ENCODE results near the gene EIF2B2. TPM values are rescaled to one million over a fixed set of nuclear protein-coding genes. Genes with fewer than 3 reads are reported as not detected.

Gene EIF2B2
- total RNA-seq (10 to 100 TPM; 20.6 to 90.9 (median 52.0) TPM), polyA plus RNA-seq (10 to 100 TPM; 23.4 to 90.2 (median 32.8) TPM)
- long read RNA-seq, donor 1, full-length matches to known transcripts, result 37 of 43 reads
- long read RNA-seq, donor 1, partial matches to known transcripts, result 6 of 43 reads
- long read RNA-seq, donor 1, other reads (novel, unspliced or antisense), result 0 of 43 reads
- long read RNA-seq, donor 2, full-length matches to known transcripts, result 10 of 10 reads
- long read RNA-seq, donor 2, partial matches to known transcripts, result 0 of 10 reads
- long read RNA-seq, donor 2, other reads (novel, unspliced or antisense), result 0 of 10 reads
- long read RNA-seq, donor 3, full-length matches to known transcripts, result 11 of 11 reads
- long read RNA-seq, donor 3, partial matches to known transcripts, result 0 of 11 reads
- long read RNA-seq, donor 3, other reads (novel, unspliced or antisense), result 0 of 11 reads
- long read RNA-seq, donor 4, full-length matches to known transcripts, result 46 of 55 reads
- long read RNA-seq, donor 4, partial matches to known transcripts, result 7 of 55 reads
- long read RNA-seq, donor 4, other reads (novel, unspliced or antisense), result 2 of 55 reads
- long read RNA-seq, donor 5, full-length matches to known transcripts, result 57 of 62 reads
- long read RNA-seq, donor 5, partial matches to known transcripts, result 3 of 62 reads
- long read RNA-seq, donor 5, other reads (novel, unspliced or antisense), result 2 of 62 reads
- long read RNA-seq, donor 6, full-length matches to known transcripts, result 13 of 17 reads
- long read RNA-seq, donor 6, partial matches to known transcripts, result 3 of 17 reads
- long read RNA-seq, donor 6, other reads (novel, unspliced or antisense), result 1 of 17 reads
- long read RNA-seq, donor 7, full-length matches to known transcripts, result 11 of 11 reads
- long read RNA-seq, donor 7, partial matches to known transcripts, result 0 of 11 reads
- long read RNA-seq, donor 7, other reads (novel, unspliced or antisense), result 0 of 11 reads
- long read RNA-seq, donor 8, full-length matches to known transcripts, result 28 of 40 reads
- long read RNA-seq, donor 8, partial matches to known transcripts, result 12 of 40 reads
- long read RNA-seq, donor 8, other reads (novel, unspliced or antisense), result 0 of 40 reads
- long read RNA-seq, donor 9, full-length matches to known transcripts, result 19 of 19 reads
- long read RNA-seq, donor 9, partial matches to known transcripts, result 0 of 19 reads
- long read RNA-seq, donor 9, other reads (novel, unspliced or antisense), result 0 of 19 reads
- long read RNA-seq, donor 10, full-length matches to known transcripts, result 14 of 20 reads
- long read RNA-seq, donor 10, partial matches to known transcripts, result 6 of 20 reads
- long read RNA-seq, donor 10, other reads (novel, unspliced or antisense), result 0 of 20 reads

DNA sequence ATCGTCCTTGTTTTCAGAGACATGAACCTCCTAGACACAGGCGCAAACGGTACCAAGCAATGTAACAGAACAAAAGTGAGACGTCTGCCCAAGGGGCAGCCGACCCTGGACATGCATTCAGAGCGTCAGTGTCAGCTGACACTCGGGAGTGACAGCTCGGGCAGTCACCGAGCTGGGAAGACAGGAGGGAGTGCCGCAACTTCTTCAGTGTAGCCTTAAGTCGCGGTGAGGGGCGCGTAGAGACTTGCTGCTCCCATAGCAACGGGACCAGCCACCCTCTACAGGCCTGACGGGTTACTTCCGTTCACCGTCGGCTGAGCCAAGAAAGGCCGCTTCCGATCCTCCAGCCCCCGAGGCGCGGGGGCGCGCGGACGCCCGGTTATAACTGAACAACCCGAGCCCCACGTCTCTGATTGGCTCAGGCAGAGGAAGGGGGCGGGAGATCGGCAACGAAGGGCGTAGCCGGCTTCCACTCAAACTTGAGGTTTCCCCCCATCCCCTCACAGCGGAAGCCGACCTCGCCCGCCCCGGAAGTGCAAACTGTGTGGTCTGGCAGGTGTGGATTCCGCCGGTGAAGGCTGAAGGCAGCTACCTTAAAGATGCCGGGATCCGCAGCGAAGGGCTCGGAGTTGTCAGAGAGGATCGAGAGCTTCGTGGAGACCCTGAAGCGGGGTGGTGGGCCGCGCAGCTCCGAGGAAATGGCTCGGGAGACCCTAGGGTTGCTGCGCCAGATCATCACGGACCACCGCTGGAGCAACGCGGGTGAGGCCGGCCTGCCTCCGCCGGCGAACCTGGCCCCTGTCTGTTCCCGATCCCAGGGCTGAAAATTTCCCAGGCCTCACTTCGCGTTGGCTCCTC, at the start of gene EIF2B2:
EIF2B2 (plus strand) TSS at position 530 of the 858 bp plus-strand sequence; CDS start at position 600, 70 bp downstream.
- peak; percentile 2 to 61 for TF ChIP-seq POLR2A (IDR thresholded peaks at IDR 0.05)
- TF ChIP-seq, protein P1, sequence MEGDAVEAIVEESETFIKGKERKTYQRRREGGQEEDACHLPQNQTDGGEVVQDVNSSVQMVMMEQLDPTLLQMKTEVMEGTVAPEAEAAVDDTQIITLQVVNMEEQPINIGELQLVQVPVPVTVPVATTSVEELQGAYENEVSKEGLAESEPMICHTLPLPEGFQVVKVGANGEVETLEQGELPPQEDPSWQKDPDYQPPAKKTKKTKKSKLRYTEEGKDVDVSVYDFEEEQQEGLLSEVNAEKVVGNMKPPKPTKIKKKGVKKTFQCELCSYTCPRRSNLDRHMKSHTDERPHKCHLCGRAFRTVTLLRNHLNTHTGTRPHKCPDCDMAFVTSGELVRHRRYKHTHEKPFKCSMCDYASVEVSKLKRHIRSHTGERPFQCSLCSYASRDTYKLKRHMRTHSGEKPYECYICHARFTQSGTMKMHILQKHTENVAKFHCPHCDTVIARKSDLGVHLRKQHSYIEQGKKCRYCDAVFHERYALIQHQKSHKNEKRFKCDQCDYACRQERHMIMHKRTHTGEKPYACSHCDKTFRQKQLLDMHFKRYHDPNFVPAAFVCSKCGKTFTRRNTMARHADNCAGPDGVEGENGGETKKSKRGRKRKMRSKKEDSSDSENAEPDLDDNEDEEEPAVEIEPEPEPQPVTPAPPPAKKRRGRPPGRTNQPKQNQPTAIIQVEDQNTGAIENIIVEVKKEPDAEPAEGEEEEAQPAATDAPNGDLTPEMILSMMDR (IDR thresholded peaks at IDR 0.05), result peak in 3 of 6 experiments; percentile 34 to 46 (median 41)
- Histone ChIP-seq H3K27me3 (no peaks in the 10 kb centered on the region), H3K27ac (peak within 1 kb of the TSS; percentile 14 to 93 (median 82)), H3K4me1 (replicated peaks in 1 of 2) (peaks cover 8 to 26% of the 10 kb centered on the region in 2 donors), H3K9me3 (replicated peaks in 1 of 3) (no peaks in the 10 kb centered on the region), H3K36me3 (replicated peaks in 1 of 2) (peaks cover 0 to 29% of the 10 kb centered on the region in 2 donors), H3K4me3 (peak within 1 kb of the TSS; percentile 62 to 84 (median 68))
- peak; percentile 96 to 99 (median 98) for DNase-seq
- 0 to 1% (median 1%) methylated on average over 13 to 66 of the region's 66 CpGs for WGBS, 4 donors
- intact Hi-C loops (cut with DNase I), result loop anchor here in 1 of 2 donors (10.0 kb wide), 2 partner anchors 58 to 62 kb away; partner anchors contain the start of genes ACYP1 and ZC2HC1C

DNA sequence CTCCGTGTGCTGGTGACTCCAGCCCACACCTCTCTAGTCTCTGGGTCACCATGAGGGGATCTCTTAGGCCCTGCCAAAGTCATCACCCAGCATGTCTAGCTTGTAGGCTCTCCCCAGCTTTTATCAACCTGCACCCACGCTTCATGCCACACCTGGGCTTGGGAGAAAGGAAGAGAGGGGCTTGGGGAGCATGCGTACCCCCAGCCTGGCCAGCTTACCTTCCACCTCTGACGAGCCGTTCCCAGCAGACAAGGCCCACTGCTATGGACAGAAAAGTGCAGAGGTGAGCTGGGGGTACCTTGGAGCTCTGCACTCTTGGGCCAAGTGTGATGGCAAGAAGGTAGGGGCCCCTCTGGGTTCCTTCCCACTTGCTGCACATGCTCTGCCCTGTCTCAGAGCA, 49.0 kb upstream of the EIF2B2 start:
- no peak for DNase-seq
- WGBS, 4 donors, result 73 to 90% (median 83%) methylated on average over 4 to 5 of the region's 5 CpGs
- H3K4me1 ChIP-seq (replicated peaks in 1 of 2), result peaks cover 0 to 18% of the 10 kb centered on the region in 2 donors

DNA sequence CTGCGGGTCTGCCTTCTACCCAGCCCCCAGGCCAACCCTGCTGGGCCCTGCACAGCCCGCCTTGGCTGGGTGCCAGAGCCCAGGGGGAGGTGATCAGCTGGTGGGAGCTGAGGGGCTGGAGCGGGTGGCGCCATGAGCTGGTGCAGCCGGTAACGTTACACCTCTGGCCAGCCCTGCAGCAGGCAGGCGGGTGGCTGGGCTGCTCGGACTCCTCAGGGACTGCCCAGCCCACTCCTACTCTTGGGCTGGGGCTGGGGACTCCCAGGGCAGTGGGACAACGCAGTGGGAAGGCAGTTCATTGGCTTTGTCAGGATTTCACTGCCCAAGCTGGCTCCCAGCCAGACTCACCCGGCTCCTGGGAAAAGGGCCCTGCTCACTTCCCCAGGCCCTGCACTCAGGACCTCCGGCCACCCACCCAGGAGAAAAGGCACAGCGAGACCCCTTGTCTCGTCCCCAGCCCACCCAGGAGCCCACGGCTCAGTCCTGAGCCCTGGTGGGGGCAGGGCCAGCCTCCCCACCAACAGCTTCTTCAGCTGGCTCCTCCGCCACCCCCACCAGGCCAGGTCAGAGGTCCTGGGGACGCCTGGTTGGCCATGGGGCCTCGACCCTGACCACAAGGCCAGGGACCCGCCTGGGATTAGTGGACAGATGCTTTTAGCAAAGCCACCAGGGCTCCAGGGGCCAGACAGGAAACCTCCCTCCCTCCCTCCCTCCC, 48.3 kb upstream of the EIF2B2 start:
- Histone ChIP-seq H3K27ac (no peak overlapping the region), H3K27me3 (no peaks in the 10 kb centered on the region), H3K9me3 (replicated peaks in 1 of 3) (no peaks in the 10 kb centered on the region), H3K36me3 (replicated peaks in 1 of 2) (no peaks in the 10 kb centered on the region), H3K4me1 (replicated peaks in 1 of 2) (peaks cover 0 to 18% of the 10 kb centered on the region in 2 donors), H3K4me3 (peak overlapping the region in 1 of 4 donors; percentile 57)
- 34 to 55% (median 39%) methylated on average over 4 to 18 of the region's 18 CpGs for WGBS, 4 donors
- TF ChIP-seq, protein P1 (IDR thresholded peaks at IDR 0.05), result no peak
- TF ChIP-seq POLR2A (IDR thresholded peaks at IDR 0.05), result no peak
- peak in 2 of 7 donors; percentile 49 to 56 for DNase-seq
- intact Hi-C loops (cut with DNase I), result no loop called here

More for the DNA sequence above, 49.0 kb upstream of the EIF2B2 start:
- Histone ChIP-seq H3K27me3 (no peaks in the 10 kb centered on the region), H3K4me3 (peak overlapping the region in 1 of 4 donors; percentile 57), H3K27ac (no peak overlapping the region), H3K9me3 (replicated peaks in 1 of 3) (no peaks in the 10 kb centered on the region), H3K36me3 (replicated peaks in 1 of 2) (no peaks in the 10 kb centered on the region)
- TF ChIP-seq, protein P1 (IDR thresholded peaks at IDR 0.05), result no peak
- no peak for TF ChIP-seq POLR2A (IDR thresholded peaks at IDR 0.05)
- intact Hi-C loops (cut with DNase I), result no loop called here

Measured in adrenal gland (tissue), 19 donors.